HEK293 (cell line): Measurements from ENCODE around the gene SELENOW.
"Not testable (repeated sequence)": the region's sequence is repeated elsewhere in the genome, so short reads cannot be mapped to it uniquely, and the experiment has no call there.

Experiments
- CTCF ChIP-seq: fragments of 450-650 bp; formaldehyde crosslinking; IDR thresholded peaks from 2 replicates; pipeline ENCODE4 v1.5.1; 2016; ENCODE audit warnings: missing biosample characterization, missing genetic modification characterization
- HOXD13 ChIP-seq: sonication (generic); formaldehyde crosslinking; IDR thresholded peaks from 2 replicates; pipeline ENCODE4 v1.8.0; 2022; ENCODE audit warnings: missing genetic modification reagents, borderline replicate concordance
- ZNF585B ChIP-seq: fragments of 450-650 bp; formaldehyde crosslinking; IDR thresholded peaks from 2 replicates; pipeline ENCODE4 v1.5.1; 2016; ENCODE audit warnings: missing biosample characterization, missing genetic modification characterization

GRCh38 chr19:47818221-47818620, 39.7 kb downstream of the SELENOW start:
- TF ChIP-seq ZNF585B (tag by site-specific recombination); CTCF (tag by site-specific recombination); HOXD13 (CRISPR knock-in tag): not testable (repeated sequence)
